GM21381 (cell line): ENCODE results near the gene NEK6.

ENCODE experiments used
- ATAC-seq: cut with Tn5 transposase; IDR thresholded peaks from one replicate; pipeline ENCODE4 v1.9.1; 2021; ENCODE audit warnings: mild to moderate bottlenecking, moderate library complexity; ENCODE audit not compliant: unreplicated experiment

NEK6 gene

DNA sequence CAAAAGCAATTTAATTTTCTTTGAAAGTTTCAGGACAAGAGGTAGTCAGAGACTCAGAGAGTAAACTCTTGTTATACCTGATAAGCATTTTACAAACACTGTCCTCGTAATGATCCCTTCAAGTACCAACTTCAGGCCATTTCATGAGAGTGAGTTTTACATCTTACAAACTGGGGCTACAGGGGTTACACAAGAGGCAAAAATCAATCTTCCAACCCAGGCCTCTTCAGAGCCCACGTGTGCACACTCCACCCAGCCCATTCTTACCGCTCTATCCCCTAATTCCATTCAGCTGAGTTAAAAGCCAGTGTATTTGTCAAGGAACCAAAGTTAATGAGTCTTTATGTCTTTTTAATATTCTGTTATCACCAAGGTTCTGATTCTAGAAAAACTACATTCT, 110.9 kb downstream of the NEK6 start:
- ATAC-seq = no peak

DNA sequence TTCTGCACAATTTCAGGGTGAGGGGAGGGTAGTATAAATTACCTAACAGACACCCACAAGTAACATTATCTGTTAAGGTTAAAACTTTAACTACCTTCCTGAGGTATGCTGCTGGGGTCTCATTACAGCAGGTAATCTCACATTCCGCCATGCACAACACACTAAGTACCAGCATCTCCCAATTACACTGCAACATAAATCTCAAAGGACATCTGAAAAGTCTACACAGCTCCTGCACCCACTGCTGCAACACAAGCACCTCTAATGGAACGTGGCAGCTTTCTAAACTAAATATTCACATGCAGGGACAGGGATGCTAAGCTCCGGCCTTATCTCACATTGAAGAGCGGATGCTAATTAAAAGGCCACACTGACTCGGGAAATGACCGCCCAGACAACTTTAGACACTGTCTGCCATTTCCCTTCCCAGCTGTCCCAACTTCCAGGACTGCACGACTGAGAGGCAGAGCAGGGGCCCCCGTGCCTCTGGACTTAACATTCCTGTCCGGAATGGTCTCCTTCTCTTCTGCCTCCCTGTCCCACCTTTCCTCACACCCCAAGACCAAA, 111.6 kb downstream of the NEK6 start:
- ATAC-seq = no peak

DNA sequence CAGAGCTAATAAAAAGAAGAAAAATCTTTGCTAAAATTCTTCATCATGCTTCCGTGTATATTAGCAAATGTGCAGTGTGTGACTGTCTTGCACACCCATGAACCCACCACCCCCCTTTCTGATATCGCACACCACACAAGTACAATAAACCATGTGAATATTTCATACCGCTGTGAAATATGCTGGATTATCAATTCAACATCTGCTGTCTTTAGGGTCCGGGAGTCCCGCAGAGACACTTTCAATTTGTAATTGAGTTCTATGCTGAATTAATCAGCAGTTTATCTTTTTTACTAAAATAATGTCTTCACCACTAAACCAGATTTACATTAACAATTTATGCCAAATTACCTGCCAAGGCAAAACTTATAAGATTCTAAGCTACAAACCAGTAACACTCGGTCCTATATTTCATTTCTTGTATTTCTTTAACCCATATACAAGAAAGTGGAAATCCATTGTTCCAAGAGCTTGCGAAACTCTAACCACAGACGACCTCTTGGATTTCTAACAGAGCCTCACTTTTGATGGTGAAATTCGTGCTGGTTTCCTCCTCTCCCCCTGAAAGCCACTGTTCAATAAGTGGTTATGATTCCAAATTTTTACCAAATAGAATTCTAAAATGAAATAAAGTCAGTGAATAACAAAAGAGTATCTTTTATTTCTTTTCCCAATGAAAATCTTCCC, 113.3 kb downstream of the NEK6 start:
- ATAC-seq = no peak

DNA sequence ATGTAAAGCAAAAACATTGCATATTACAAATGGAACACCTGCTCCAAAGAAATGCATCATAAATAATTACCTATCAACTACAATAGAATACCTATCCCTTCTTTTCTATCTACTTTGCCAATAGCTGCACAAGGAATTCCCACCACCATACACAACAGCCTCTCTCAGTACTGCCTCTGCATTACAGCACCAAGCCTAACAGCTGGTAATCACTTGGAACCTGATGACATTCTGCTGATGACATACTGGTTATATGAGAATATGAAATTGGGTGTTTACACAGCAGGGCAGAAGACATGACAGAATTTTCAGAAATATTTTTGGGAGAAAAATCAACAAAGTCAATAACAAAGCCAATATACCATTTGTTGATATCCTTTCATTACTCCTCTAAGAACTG, 114.3 kb downstream of the NEK6 start:
- ATAC-seq = no peak

DNA sequence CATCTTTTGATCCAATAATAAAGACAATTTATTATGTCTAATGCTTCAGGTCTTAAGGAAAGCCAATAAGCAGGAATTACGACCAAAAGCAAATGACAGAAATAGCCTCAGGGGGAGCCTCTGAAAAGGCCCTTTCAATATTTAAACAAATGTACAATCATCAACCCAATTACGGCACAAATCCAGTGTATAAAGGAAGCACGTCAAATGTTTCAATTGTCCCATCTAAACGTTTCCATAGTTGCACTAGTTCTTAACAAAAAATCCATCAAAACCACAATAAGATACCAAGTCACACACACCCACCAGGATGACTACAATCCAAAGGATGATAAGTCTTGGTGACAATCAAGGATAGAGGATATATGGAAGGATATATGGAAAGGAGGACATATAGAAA, 115.6 kb downstream of the NEK6 start:
- ATAC-seq = no peak

DNA sequence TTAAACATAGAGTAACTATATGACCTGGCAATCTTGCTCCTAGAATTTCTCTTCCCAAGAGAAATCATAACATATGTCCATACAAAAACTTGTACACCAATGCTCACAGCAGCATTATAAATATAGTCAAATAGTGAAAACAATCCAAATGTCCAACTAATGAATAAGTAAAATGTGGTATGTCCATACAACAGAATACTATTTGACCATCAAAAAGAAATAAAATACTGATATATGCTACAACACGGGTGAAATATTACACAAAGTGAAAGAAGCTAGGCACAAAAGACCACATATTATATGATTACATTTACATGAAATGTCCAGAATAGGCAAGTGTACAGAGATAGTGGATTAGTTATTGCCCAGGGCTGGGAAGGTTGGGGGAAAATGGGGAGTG, 116.1 kb downstream of the NEK6 start:
- no peak for ATAC-seq

DNA sequence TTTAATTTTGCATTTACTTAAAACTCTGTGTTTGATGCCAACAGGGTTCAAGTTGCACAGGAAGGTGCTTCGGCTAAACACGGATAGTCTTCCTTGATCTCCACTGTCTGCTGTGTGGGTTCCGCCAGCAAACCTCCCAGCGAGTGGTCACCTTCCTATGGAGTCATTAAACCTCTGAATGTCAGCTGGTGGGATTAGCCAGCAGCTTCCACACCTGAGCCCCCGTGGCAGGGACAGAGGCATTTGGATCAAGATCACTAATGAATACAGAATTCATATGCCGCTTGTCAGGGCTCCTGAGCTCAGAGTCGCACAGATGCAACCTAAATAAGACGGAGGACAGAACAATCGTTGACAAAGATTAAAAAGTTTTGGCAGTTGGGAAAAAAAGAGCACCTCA, 118.0 kb downstream of the NEK6 start:
- no peak for ATAC-seq

DNA sequence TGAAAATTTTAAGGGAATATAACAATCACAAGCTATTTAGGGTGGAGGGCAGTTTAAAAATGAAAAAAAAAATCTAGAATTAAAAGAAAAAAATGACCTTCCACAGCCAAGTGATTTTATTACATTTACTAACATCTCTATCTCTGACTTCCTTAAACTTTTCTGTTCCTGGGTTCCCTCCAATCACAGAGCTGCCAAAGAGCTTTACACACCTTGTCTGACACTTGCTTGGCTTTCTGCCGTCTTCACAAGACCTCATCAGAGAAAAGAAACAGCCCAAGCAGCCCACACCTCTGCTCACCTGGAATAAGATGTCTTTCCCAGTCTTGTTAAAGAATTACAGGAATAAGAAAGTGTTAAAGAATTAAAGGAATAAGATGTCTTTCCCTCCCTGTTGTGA, 118.6 kb downstream of the NEK6 start:
- no peak for ATAC-seq

DNA sequence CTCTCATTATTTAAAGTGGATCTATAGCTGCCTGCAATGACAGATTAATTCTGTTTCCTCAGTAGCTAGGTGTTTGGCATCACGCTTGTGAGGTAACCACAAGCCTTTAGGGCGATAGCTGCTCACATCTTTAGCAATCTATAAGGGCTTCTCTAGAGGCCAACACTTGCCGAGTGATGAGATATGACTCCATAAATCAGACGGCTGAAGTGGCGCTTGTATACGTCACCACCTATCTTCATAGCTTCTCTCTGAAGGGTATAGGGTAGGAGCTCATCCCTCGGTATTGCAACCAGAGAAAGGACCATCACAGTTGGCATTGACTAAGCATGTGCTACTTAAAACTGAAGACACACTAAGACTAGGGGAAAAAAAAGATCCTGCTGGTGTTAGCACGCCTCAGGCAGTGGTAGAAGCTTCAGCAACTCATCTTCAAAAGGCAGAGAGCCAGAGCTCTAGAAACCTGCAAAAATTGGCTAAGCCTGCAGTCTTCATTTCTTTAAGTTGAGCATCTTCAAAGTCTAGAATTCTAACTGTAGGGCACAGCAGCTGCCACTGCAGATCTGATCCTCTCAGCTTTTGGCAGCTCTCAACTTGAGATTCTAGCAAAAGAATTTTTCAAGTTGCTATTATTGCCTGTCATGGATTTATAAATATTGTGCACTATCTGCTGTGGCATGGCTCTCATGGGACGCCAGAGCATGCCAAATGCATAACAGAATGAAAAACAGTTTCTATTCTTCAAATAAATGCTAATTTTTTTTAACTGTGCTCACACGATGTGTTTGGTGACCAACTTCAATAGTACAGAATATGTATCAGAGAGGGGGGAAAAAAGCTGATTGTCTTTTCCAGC, 120.0 kb downstream of the NEK6 start:
- no peak for ATAC-seq

DNA sequence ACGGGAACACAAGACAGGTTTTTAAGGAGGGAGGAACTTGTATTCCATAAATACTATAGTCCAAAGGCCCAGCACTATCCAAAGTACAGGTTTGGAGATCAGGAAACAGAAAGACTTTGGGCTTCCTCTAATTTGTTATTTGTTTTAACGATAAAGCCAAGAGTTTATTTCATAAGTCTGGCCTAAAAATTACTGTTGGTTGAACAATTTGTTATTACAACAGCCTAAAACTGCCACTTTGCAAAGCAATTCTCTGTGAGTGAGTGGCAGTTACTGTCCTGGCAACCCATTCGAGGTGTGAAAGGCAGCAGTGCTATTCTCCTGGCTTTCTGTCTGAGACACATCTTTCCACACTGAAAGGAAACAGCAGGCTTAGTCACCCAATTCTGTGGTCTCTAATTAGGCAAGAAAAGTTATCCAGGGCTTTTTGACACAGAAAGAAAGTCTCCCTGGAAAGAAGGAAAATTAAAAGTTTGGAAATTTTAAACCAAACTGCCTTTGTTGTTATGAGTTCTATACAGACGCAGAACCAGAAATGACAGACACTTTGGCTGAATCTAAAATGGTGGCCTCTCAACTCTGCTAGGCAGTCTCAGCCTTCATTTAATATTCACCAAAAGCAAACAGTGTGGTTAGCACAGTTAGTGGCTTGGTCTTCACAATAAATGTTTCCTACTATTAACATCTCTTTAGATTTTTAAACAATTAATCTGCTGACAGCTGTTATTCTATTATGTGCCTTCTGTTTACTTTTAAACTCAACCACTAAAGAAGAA, 123.6 kb downstream of the NEK6 start:
- no peak for ATAC-seq

DNA sequence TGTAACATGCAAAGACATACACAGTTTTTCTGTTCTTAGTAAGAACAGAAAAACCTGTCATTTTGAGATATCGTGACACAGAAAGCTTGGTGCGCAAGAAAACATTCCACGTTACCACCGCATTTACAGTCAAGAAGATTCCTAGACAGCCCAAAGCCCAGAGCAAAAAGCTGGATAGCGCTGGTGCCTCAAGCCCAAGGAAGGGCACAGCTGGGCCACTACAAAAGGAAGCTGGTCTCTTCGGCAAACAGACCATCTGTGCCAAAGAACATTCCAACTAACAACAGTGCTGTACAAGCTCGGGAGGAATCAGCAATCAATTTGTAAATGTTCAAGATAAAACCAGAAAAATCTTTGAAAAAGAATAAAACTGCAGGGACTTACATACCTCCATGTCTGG, 126.5 kb downstream of the NEK6 start:
- ATAC-seq = no peak

DNA sequence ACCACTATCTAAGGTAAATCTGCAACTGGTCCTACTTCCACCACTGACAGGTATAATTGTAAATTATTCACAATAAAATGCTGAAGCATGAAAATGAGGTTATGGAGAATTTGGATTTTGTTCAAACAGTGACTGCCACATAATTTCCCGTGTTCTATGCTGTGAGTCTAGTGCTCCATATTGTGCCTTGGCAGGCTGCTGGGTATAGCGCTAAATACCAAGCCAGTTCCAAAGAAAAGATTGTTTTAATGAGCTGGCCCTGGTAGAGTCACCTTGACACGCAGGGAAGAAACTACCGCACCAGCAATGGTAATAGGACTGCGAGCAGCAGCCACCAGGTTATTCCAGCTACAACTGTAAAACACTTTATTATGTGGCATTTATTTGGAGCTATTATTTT, 127.1 kb downstream of the NEK6 start:
- no peak for ATAC-seq

DNA sequence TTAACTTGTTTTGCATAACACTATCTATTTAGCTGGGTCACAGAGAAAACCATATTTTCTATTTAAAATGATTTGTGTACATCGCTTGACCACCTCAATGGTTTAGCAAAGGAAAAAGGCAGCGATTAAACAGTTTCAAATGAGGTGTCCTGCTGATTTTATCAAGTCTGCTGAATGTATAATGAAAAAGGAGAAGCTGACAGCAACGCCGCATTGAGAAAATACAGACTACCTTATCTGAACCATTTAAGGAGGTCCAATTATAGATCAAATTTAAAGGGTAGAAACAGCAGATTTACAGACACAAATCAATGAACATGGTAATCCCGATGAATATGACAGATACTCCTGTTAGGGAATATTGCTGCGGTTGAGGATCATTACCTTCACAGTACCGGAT, 127.9 kb downstream of the NEK6 start:
- ATAC-seq = no peak

DNA sequence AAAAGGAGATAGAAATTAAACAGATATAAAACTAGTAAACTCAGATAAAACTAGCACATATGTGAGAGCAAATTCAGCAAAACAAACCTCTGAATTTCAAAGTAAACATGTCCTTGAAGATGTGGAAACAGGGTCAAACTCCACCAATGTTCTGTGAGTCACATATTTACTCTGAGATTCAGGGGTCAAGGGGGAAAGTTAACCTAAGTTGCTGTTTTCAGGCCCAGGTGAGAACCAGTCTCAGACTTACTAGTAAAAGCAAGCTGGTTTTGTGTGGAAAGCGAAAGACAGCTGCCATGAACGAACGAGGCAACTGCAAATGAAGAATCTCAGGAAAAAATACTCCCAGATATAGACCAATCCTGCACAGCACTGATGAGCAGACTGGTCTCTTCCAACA, 128.5 kb downstream of the NEK6 start:
- ATAC-seq = no peak

DNA sequence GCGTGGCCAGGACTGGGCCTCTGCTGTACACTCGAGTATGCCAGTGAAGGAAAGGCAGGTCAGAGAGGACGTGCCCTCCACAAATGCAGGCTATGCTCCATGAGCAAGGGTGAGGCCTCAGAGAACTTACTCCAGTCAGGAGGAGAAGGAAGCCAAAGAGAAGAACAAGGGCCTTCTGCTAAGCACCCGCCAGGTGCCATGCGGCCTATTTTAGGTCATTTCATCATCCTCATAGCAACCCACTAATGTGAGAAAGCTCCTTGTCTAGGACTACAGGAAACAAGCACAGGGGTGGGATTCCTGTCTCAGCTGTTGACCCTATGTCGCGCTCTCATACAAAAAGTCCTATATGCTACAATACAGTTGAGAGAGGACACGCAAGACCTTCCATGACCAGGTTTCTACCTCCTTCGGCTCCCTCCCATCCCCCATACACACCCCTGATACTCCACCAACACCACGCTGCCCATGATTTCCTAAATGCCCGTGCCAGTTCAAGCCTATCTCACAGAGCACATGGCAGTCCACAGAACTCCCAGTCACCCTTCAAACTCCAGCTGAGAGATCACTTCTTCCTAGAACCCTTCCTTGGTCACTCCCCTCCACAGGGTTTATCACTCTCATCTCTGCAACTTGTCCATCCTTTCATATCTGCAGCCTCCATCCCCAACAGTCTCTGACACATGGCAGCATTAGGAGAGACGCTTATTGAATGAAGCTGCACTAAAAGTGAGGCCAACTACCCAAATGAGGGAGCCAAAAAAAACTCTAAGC, 130.7 kb downstream of the NEK6 start:
- no peak for ATAC-seq

DNA sequence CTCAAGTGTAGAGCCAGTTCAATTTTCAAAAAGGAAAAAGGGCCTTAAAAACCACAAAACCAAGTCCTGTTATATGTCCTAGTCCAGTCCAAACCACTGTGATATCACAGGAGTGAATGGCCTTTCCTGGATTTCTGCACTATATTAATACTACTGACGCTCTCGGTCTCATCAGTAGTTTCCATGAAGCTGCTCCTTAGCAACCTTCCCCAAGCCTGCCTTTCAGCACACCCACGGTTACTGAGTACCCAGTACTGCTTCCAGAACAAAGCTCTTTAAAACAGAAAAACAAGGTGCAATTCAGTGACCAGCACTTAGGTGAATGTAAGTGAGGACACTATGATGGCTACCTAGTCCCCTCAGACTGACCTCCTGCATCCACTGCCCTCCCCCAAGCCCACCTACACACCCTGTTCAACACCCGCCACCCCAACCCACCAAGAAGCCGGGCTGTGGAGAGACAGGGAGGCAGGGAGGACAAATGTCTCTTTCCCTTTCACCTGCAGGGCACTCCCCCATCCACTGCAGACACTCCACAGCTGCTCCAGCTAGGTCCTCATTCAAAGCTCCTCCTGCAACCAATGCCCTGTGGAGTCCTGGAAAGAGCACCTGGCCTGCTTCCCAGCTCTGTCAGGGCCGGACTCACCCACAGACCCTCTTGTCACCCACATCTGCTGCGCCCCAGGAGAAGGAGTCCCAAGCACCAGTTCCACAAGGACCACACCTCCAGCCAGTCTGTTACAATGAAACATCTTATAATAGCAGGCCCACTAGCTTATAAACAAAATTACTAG, 131.6 kb downstream of the NEK6 start:
- ATAC-seq = no peak

DNA sequence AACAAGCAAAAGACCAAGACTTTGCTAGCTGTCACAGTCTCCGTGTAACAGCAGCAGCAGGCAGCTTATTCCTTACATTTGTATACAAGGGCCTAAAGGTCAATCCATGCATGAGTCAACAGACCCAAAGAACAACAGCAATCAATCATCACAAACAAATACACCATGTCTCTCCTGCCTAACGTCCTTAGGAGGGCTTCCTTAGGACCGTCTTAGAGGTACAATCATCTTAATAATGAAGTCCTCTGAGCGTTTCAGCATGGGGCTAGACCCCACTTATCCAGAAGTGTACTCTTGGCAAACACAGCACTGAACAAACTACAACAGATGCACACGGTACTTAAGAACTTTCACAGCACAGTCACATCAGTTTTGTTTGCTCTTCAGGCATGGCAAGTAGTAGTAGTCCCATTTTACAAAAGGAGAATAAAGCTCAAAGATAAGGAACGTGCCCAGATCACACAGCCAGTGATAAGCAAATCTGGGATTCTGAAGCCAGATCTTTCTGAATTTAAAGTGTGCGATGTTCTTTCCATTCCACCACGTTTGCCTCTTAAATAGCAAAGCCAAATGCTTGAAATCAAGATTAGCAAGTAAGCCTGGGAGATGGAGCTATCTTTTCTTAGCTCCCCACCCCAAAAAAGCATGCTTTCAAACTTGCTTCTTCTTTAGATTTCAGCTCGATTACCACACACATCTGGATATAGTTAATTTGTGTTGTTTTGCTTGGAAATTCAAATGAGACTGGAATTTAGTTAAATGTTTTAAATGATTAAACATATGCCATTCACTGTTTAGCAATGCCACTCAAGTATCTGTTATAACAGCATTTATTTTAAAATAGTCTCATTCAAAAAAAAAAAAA, 133.3 kb downstream of the NEK6 start:
- ATAC-seq = no peak

DNA sequence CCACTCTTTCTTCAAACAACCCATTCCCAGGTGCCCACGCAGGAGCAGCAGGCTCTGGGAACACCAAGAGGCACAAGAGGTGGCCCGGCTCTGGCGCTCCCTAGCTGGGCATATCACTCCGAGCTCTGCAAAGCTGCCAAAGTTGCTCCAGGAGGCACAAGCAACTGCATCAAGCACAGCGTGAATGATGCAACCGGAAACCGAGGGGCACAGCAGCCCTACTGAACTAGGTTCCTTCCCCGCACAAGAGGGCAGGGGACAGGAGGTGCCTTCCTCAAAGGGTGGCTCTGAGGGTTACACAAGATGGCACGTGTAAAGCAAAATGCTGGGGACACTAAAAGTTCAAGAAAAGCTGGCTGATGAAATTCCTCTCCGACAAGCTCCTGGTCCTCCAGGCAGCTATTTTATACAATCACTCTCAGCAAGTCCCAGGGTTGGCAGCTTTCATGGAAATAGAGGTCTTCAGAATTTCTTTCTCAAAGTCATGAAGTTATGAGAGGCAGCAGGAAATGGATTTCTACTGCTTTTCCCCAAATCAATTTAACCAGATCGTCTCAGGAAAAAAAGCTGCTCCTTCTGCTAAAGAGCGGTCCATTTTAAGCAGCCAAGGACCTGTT, 134.6 kb downstream of the NEK6 start:
- no peak for ATAC-seq
